Tongue (tissue), 3 donors: Measurements from ENCODE around the gene CFDP1. TPM values are rescaled to one million over a fixed set of nuclear protein-coding genes. Genes with fewer than 3 reads are reported as not detected.

Experiments
- DNase-seq: peaks from one replicate; pipeline ENCODE4 v3.0.0-alpha.2; 2015
- small RNA-seq: library from RNA; depleted of rRNA; stranded (forward); fragments of <200 nt; gene quantifications from one replicate; pipeline ENCODE3, GENCODE V24; 2014; ENCODE audit warnings: low replicate concordance
- total RNA-seq: library from RNA; depleted of rRNA; stranded (reverse); fragments of >200 nt; gene quantifications from one replicate; pipeline ENCODE4 v1.2.3, GENCODE V29; 2014

CFDP1 gene
- total RNA-seq, 1 donor from 2014 or later, result 66.5 TPM

DNA sequence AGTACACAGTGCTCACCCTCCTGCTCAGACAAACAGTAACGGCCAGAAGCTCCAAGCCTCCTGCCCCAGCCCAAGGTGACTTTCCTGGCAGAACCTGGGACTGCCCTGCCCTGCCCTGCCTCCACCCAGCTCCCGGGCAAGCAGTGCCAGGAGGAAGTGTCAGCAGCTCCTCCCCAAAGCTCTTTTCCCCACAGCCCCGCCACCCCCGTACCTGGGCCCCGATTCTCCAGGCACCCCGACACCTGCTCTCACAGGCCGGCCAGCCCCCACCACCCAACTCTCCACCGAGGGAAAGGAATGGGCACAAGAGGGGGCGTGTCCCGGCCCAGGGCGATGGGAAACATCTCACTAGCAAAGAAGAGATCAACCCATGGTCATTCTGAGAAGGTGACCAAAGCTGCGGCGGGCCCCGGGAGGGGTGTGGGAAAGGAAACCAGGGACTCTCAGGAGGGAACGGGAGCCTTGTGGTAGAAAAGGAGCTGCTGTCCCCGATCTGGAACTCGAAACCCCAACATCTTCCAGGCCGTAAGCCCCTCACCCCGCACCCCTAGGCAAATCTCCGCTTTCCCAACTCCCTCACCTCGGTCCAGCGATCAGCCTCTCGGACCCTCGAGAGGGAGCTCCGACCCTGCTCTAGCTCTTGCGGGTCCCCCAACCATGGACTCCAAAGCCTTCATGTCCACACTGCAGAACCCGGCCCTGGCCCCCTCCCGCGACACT, 183.1 kb downstream of the CFDP1 start:
- DNase-seq, result no peak

- no peak for DNase-seq
These were observed 183.9 kb downstream of the CFDP1 start for GRCh38 chr16:75249441-75249840.

GRCh38 chr16:75248536-75249380, 184.5 kb downstream of the CFDP1 start:
- DNase-seq, result no peak

DNA sequence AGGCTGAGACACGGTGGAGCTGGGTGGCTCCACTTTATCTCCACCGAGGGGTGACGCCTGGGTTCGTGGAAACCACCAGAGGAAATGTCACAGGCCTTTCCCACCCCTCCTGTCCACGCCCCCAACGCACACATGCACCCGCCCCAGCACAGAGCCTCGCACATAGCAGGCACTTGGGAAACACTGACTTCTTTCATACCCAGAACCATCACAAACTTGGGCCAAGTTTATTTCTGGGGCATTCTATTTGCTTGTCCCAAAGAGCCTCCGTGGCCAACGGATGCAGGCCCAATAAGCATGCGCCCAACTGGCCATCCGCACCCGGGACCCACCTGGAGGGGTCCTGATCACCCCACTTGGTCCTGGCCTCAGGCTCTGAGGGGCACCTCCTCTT, 185.2 kb downstream of the CFDP1 start:
- no peak for DNase-seq

GRCh38 chr16:75247249-75247648, 186.1 kb downstream of the CFDP1 start:
- DNase-seq, result no peak

- DNase-seq, result no peak
These were observed 186.6 kb downstream of the CFDP1 start for GRCh38 chr16:75246504-75247205.

GRCh38 chr16:75244844-75245758, 188.2 kb downstream of the CFDP1 start:
- peak; percentile 96 for DNase-seq

GRCh38 chr16:75244225-75244809, 189.0 kb downstream of the CFDP1 start:
- no peak for DNase-seq

Small RNA genes within 50 kb of the gene (small RNA-seq; reads per million reads assigned to genes)
- gene RF00598 (not detected), gene RNU6-758P (not detected)

Other genes starting within 250 kb of the CFDP1 start
- gene CTRB2, start 226.3 kb downstream of the CFDP1 start, total RNA-seq, result not detected
- gene CTRB1, start 214.5 kb downstream of the CFDP1 start, total RNA-seq, result 1.0 TPM
- gene BCAR1, start 181.9 kb downstream of the CFDP1 start, total RNA-seq, result 54.8 TPM
- gene TMEM170A, start 31.2 kb upstream of the CFDP1 start, total RNA-seq, result 27.3 TPM
- 2.1 TPM for gene CHST6, start 61.9 kb upstream of the CFDP1 start, total RNA-seq
- not detected for gene CHST5, start 102.6 kb upstream of the CFDP1 start, total RNA-seq
- gene TMEM231, start 122.7 kb upstream of the CFDP1 start, total RNA-seq, result 8.0 TPM
- 97.4 TPM for gene GABARAPL2, start 132.9 kb upstream of the CFDP1 start, total RNA-seq
- gene ADAT1, start 189.8 kb upstream of the CFDP1 start, total RNA-seq, result 47.7 TPM
- 118 TPM for gene KARS1, start 214.2 kb upstream of the CFDP1 start, total RNA-seq
- gene TERF2IP, start 214.3 kb upstream of the CFDP1 start, total RNA-seq, result 82.0 TPM
- not detected for gene CPHXL2, start 243.5 kb upstream of the CFDP1 start, total RNA-seq